Mesothelial cell of epicardium (in vitro differentiated cells): ENCODE results near the gene CYP4A22. TPM values are rescaled to one million over a fixed set of nuclear protein-coding genes. Genes with fewer than 3 reads are reported as not detected.

Experiments
- DNase-seq, 2 experiments: peaks; one replicate each; pipeline ENCODE4 v3.0.0; 2021; ENCODE audit warnings: low spot score in 2 of 2; ENCODE audit not compliant: unreplicated experiment in 2 of 2
- H3K27ac Mint-ChIP-seq: 2 replicates; pipeline ENCODE4 v1.8.0; 2021; ENCODE audit warnings: mixed read lengths
- H3K27me3 Mint-ChIP-seq: 2 replicates; pipeline ENCODE4 v1.8.0; 2021; ENCODE audit warnings: low read depth, mixed read lengths
- H3K36me3 Mint-ChIP-seq: 2 replicates; pipeline ENCODE4 v1.8.0; 2021; ENCODE audit warnings: mixed read lengths
- H3K4me1 Mint-ChIP-seq: 2 replicates; pipeline ENCODE4 v1.8.0; 2021; ENCODE audit warnings: mixed read lengths
- H3K4me3 Mint-ChIP-seq: 2 replicates; pipeline ENCODE4 v1.8.0; 2021; ENCODE audit warnings: mild to moderate bottlenecking, moderate library complexity, mixed read lengths
- H3K9me3 Mint-ChIP-seq: 2 replicates; pipeline ENCODE4 v1.8.0; 2021; ENCODE audit warnings: mixed read lengths
- CTCF ChIP-seq: fragments of 200-600 bp; sonication (generic); IDR thresholded peaks from one replicate; pipeline ENCODE4 v1.5.0; 2021; ENCODE audit warnings: antibody characterized with exemption; ENCODE audit not compliant: unreplicated experiment
- total RNA-seq: library from RNA; stranded (reverse); gene quantifications from 3 replicates; pipeline ENCODE4 v1.2.1, GENCODE V29; 2021

Gene CYP4A22
- total RNA-seq, 1 donor from 2014 or later: not detected

GRCh38 chr1:47175227-47175934 lies 38.1 kb downstream of the CYP4A22 start:
- Mint-ChIP-seq H3K27ac (no peak overlapping the region), H3K27me3 (peaks cover 36% of the 10 kb centered on the region), H3K4me1 (peaks cover 12% of the 10 kb centered on the region), H3K4me3 (no peak overlapping the region), H3K9me3 (no peaks in the 10 kb centered on the region), H3K36me3 (no peaks in the 10 kb centered on the region)
- TF ChIP-seq CTCF: peak; percentile 90
- DNase-seq: peak in 1 of 2 experiments; percentile 69

DNA sequence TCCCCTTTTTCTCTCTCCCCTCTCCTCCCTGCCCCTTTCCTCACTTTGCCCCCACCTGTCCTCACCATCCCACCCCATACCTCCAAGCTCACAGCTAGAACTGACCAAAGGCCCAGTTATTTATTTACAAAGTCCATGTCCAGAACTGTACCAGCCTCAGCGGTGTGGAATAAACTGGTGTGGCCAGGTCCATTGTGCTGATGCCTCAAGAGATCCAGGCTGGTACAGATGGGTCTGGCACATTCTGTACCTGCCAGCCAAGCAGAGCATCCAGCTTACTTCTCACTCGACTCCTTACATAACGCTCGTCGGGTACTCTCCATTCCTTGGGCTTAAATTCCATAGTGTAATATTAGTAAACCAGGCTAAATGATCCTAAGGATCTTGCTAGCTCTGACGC lies 40.8 kb downstream of the CYP4A22 start:
- no peak for TF ChIP-seq CTCF
- Mint-ChIP-seq H3K4me1 (peaks cover 12% of the 10 kb centered on the region), H3K27ac (no peak overlapping the region), H3K27me3 (peaks cover 55% of the 10 kb centered on the region), H3K4me3 (no peak overlapping the region), H3K9me3 (no peaks in the 10 kb centered on the region), H3K36me3 (no peaks in the 10 kb centered on the region)
- peak in 1 of 2 experiments; percentile 25 for DNase-seq

DNA sequence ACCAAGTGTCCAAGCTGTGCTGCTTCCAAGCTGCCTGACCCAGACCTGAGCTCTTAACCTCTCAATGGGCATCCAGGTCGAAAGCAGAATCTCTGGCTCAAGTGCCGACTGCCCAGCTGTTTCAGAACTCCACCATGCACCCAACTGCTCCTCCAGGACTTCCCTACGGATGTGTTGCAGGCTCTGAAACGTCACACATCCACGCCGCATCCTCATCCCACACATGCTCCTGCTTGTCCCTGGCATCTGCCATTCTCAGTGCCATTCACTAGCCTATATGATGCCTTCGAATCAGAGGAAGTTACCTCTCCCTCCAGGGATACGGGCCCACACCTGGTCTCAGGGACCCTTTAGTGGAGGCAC lies 41.4 kb downstream of the CYP4A22 start:
- no peak overlapping the region for H3K27ac Mint-ChIP-seq
- peaks cover 12% of the 10 kb centered on the region for H3K4me1 Mint-ChIP-seq
- no peak for DNase-seq
- peaks cover 56% of the 10 kb centered on the region for H3K27me3 Mint-ChIP-seq
- no peaks in the 10 kb centered on the region for H3K36me3 Mint-ChIP-seq
- H3K9me3 Mint-ChIP-seq: no peaks in the 10 kb centered on the region
- peak overlapping the region; percentile 72 for H3K4me3 Mint-ChIP-seq
- no peak for TF ChIP-seq CTCF

DNA sequence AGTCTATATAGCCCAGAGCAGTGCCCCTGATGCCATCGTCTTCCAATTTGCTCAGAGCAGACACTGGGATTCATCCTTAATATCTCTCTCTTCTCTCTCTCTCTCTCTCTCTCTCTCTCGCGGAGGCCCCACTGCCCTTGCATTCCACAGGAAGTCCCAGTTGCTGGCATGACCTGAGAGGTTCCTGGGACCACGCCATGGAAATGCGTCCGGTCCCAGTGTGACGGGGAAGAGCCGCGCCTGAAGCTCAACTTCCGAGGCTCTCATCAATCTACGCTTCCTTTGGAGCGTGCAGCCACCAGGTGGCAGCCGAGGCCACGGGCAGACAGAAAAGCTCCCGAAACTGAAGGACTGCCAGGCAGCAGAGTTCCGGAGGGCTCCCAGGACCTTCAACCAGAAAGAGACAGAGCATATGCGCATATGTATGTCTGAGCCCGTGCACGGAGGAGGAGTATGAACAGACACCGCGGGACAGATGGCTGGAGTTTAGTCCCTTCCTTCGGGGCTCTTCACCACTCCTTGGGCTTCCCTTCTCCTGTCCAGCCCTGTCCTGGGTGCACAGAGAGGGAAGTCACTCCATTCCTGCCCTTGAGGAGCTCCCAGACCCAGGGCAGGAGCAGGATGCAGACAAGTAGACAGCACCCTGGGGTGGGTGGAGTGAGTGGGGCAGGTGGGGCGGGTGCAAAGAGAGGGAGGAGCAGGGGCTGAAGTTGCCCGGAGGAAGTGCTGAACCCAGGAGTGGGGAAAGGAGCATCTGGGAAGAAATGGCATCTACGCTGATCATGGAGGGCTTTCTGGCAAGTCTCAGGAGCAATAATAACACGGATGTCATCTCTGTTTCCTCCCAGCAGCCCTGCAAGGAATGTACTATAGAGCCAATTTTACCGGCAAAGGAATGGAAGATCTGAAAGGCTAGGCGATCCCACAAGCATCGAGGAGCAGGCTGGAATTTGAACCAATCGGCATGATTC lies 42.1 kb downstream of the CYP4A22 start:
- H3K36me3 Mint-ChIP-seq: no peaks in the 10 kb centered on the region
- peak overlapping the region; percentile 72 for H3K4me3 Mint-ChIP-seq
- peak; percentile 69 to 90 for DNase-seq
- peaks cover 51% of the 10 kb centered on the region for H3K27me3 Mint-ChIP-seq
- peak; percentile 75 for TF ChIP-seq CTCF
- peak overlapping the region; percentile 90 for H3K27ac Mint-ChIP-seq
- H3K9me3 Mint-ChIP-seq: no peaks in the 10 kb centered on the region
- peaks cover 12% of the 10 kb centered on the region for H3K4me1 Mint-ChIP-seq

- H3K27me3 Mint-ChIP-seq: peaks cover 44% of the 10 kb centered on the region
- TF ChIP-seq CTCF: no peak
- peak overlapping the region; percentile 6 for H3K4me3 Mint-ChIP-seq
- DNase-seq: no peak
- H3K36me3 Mint-ChIP-seq: no peaks in the 10 kb centered on the region
- peaks cover 12% of the 10 kb centered on the region for H3K4me1 Mint-ChIP-seq
- no peaks in the 10 kb centered on the region for H3K9me3 Mint-ChIP-seq
- H3K27ac Mint-ChIP-seq: no peak overlapping the region
These were observed 42.8 kb downstream of the CYP4A22 start for GRCh38 chr1:47179988-47180563.
